Measurements from ENCODE around the gene SPSB2.
"Not testable (repeated sequence)": the region's sequence is repeated elsewhere in the genome, so short reads cannot be mapped to it uniquely, and the experiment has no call there.

Gene SPSB2

DNA sequence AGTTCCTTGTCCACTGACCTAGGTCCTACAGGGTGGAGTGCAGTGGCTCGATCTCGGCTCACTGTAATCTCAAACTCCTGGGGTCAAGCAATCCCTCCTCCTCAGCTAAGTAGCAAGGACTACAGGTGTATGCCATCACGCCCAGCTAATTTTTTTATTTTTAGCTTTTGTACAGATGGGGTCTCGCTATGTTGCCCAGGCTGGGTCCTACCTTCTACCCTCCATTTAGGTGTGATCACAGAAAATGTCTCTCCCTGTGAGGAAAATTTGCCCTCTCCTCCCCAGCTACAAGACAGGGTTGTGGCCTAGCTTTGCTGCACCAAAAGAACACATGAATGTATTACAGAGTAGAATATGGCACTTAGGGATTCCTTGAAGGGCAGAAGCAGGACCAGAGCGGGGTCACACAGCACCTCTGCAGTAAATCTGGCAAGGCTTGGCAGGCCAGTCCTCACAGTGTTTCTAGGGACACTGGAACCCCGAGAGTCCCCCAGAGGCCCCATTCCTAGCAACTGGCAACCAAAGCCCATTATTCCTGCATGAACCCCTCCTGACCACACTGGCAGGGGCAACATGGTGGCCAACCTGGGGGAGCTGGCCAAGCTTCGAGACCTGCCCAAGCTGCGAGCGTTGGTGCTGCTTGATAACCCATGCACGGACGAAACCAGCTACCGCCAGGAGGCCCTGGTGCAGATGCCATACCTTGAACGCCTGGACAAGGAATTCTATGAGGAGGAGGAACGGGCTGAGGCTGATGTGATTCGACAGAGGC is 39.2 kb upstream of the SPSB2 start:
- TF ChIP-seq EZH2phosphoT487 (IDR thresholded peaks at IDR 0.05; ENCODE audit: borderline replicate concordance): no peak
- TF ChIP-seq, protein P1, sequence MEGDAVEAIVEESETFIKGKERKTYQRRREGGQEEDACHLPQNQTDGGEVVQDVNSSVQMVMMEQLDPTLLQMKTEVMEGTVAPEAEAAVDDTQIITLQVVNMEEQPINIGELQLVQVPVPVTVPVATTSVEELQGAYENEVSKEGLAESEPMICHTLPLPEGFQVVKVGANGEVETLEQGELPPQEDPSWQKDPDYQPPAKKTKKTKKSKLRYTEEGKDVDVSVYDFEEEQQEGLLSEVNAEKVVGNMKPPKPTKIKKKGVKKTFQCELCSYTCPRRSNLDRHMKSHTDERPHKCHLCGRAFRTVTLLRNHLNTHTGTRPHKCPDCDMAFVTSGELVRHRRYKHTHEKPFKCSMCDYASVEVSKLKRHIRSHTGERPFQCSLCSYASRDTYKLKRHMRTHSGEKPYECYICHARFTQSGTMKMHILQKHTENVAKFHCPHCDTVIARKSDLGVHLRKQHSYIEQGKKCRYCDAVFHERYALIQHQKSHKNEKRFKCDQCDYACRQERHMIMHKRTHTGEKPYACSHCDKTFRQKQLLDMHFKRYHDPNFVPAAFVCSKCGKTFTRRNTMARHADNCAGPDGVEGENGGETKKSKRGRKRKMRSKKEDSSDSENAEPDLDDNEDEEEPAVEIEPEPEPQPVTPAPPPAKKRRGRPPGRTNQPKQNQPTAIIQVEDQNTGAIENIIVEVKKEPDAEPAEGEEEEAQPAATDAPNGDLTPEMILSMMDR (conservative IDR thresholded peaks at IDR 0.05; ENCODE audit: low read length): no peak
- H3K4me3 ChIP-seq (ENCODE audit: low read length, poor library complexity, severe bottlenecking): no peak overlapping the region
- H3F3A ChIP-seq (ENCODE audit: low read depth): 0 out of 2 replicates have a peak, but pooled peaks cover 4% of the 10 kb centered on the region
- H4K20me1 ChIP-seq (ENCODE audit: insufficient read depth, low read length, poor library complexity, severe bottlenecking): peaks cover 24% of the 10 kb centered on the region
- H3K36me3 ChIP-seq (ENCODE audit: insufficient read depth, low read length): peaks cover 6% of the 10 kb centered on the region; the same call in 1 of the 2 replicates
- H3K9ac ChIP-seq (ENCODE audit: low read depth, low read length, poor library complexity, severe bottlenecking): no peak overlapping the region
- no peak overlapping the region for H3K4me2 ChIP-seq (ENCODE audit: low read depth, low read length, poor library complexity, severe bottlenecking)
- peaks cover 33% of the 10 kb centered on the region for H3K79me2 ChIP-seq (ENCODE audit: insufficient read depth, low read length)
- no peak overlapping the region for H2AFZ ChIP-seq (ENCODE audit: low read length)
- peaks cover 31% of the 10 kb centered on the region for H3K4me1 ChIP-seq (ENCODE audit: insufficient read depth, low read length, poor library complexity, severe bottlenecking)
- H3K27me3 ChIP-seq (ENCODE audit: insufficient read depth, low read length, poor library complexity, severe bottlenecking): no peaks in the 10 kb centered on the region
- H3K9me2 ChIP-seq (replicated peaks; ENCODE audit: low read depth, low read length): no peaks in the 10 kb centered on the region
- H3K9me3 ChIP-seq (ENCODE audit: insufficient read depth, low read depth, low read length): no peaks in the 10 kb centered on the region

DNA sequence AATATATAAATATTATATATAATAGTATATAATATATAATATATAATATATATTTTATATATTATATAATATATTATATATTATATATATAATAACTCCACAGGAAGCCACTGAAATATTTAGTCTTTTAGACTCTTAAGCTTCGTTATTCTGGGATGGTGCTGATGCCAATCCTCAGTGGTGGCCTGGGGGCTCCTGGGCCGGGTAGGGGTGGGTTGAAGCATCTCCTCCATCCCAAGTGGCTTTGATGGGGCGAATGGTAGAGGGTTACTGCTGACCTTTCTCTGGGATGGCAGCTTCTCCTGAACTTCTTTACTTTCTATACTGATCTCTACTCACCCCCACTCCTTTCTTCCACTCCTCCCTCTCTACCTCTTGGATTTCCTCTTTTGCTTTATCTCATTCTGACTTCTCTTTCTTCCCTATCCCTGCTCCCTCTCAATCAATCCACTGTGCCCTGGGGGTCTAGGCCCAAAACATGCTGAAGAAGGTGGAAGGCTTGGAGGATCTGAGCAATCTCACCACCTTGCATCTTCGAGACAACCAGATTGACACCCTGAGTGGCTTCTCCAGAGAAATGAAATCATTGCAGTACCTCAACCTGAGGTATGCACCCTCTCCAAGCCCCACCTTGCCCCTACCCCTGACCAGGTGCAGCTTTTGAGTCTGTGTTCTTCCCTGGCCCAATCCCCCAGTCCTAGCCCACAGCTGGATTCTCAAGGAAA is 36.5 kb upstream of the SPSB2 start:
- H3F3A ChIP-seq (ENCODE audit: low read depth): 0 out of 2 replicates have a peak, but pooled peaks cover 4% of the 10 kb centered on the region
- no peaks in the 10 kb centered on the region for H3K9me3 ChIP-seq (ENCODE audit: insufficient read depth, low read depth, low read length)
- H3K4me3 ChIP-seq (ENCODE audit: low read length, poor library complexity, severe bottlenecking): no peak overlapping the region
- H3K9me2 ChIP-seq (replicated peaks; ENCODE audit: low read depth, low read length): no peaks in the 10 kb centered on the region
- no peaks in the 10 kb centered on the region for H3K27me3 ChIP-seq (ENCODE audit: insufficient read depth, low read length, poor library complexity, severe bottlenecking)
- no peak for TF ChIP-seq EZH2phosphoT487 (IDR thresholded peaks at IDR 0.05; ENCODE audit: borderline replicate concordance)
- TF ChIP-seq, protein P1 (conservative IDR thresholded peaks at IDR 0.05; ENCODE audit: low read length): no peak
- H3K79me2 ChIP-seq (ENCODE audit: insufficient read depth, low read length): peaks cover 7% of the 10 kb centered on the region; the same call in 1 of the 2 replicates
- H2AFZ ChIP-seq (ENCODE audit: low read length): no peak overlapping the region
- H3K9ac ChIP-seq (ENCODE audit: low read depth, low read length, poor library complexity, severe bottlenecking): no peak overlapping the region
- no peaks in the 10 kb centered on the region for H3K36me3 ChIP-seq (ENCODE audit: insufficient read depth, low read length)
- no peaks in the 10 kb centered on the region for H4K20me1 ChIP-seq (ENCODE audit: insufficient read depth, low read length, poor library complexity, severe bottlenecking)
- H3K4me2 ChIP-seq (ENCODE audit: low read depth, low read length, poor library complexity, severe bottlenecking): no peak overlapping the region
- peaks cover 16% of the 10 kb centered on the region for H3K4me1 ChIP-seq (ENCODE audit: insufficient read depth, low read length, poor library complexity, severe bottlenecking)

DNA sequence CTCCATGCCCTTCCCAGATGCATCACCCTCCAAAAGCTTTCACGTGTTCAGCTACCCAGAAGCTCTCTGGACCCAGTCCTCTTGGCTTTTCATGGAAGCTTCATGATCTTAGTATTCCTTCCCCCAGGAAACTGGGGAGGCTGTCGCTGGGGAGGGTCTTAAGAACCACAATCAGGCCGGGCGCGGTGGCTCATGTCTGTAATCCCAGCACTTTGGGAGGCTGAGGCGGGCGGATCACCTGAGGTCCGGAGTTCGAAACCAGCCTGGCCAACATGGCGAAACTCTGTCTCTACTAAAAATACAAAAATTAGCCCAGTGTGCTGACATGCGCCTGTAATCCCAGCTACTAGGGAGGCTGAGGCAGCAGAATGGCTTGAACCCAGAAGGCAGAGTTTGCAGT is 35.0 kb upstream of the SPSB2 start:
- not testable (repeated sequence) for H3K9ac ChIP-seq (ENCODE audit: low read depth, low read length, poor library complexity, severe bottlenecking); H3F3A ChIP-seq (ENCODE audit: low read depth); H2AFZ ChIP-seq (ENCODE audit: low read length); H3K79me2 ChIP-seq (ENCODE audit: insufficient read depth, low read length); H3K27me3 ChIP-seq (ENCODE audit: insufficient read depth, low read length, poor library complexity, severe bottlenecking); H3K36me3 ChIP-seq (ENCODE audit: insufficient read depth, low read length); H3K9me2 ChIP-seq (replicated peaks; ENCODE audit: low read depth, low read length); H3K4me3 ChIP-seq (ENCODE audit: low read length, poor library complexity, severe bottlenecking); H3K4me2 ChIP-seq (ENCODE audit: low read depth, low read length, poor library complexity, severe bottlenecking); H4K20me1 ChIP-seq (ENCODE audit: insufficient read depth, low read length, poor library complexity, severe bottlenecking); H3K9me3 ChIP-seq (ENCODE audit: insufficient read depth, low read depth, low read length)
- H3K4me1 ChIP-seq (ENCODE audit: insufficient read depth, low read length, poor library complexity, severe bottlenecking): peaks cover 23% of the 10 kb centered on the region
